NB4 (cell line): ENCODE data around the gene EML3.

ENCODE experiments used
- POLR2A ChIP-seq: IDR thresholded peaks from 2 replicates; pipeline ENCODE4 v1.6.1; 2011; ENCODE audit warnings: mild to moderate bottlenecking; ENCODE audit not compliant: insufficient read length; ENCODE audit errors: extremely low read depth
- TF ChIP-seq, protein P1 (sequence below): IDR thresholded peaks from one replicate; pipeline ENCODE4 v1.5.1; 2012; ENCODE audit warnings: low read depth, low read length

DNA sequence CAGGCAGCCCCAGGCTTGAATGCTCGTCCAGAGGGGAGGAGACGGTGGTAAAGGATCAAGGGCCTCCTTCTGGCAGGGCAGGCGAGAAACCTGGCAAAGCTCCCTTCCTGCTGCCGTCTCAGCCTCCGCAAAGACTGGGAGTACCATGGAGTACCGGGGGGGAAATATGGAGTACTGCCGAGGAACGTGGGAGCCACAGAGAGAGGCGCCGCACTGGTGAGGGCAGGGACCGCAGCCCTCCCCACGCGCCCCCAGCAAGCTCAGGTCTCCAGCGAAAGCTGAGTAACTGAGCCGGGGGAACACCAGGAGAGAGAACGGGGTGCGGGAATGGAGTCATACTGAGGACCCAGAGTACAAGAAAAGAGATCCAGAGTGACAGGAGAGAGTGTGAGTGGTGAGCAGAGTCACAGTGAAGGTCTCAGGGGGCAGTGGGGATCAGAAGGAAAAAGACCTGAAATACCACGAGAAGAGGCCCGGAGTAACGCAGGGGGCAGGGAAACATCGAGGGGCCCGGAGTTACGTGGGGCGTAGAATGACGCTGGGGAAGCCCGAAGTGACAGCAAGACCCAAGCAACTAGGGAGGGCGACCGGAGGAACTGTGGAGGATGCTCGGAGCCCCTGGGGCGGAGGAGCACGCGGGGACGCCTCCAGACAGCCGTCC lies 740 bp downstream of the EML3 start:
- peak; percentile 21 for TF ChIP-seq POLR2A
- TF ChIP-seq, protein P1, sequence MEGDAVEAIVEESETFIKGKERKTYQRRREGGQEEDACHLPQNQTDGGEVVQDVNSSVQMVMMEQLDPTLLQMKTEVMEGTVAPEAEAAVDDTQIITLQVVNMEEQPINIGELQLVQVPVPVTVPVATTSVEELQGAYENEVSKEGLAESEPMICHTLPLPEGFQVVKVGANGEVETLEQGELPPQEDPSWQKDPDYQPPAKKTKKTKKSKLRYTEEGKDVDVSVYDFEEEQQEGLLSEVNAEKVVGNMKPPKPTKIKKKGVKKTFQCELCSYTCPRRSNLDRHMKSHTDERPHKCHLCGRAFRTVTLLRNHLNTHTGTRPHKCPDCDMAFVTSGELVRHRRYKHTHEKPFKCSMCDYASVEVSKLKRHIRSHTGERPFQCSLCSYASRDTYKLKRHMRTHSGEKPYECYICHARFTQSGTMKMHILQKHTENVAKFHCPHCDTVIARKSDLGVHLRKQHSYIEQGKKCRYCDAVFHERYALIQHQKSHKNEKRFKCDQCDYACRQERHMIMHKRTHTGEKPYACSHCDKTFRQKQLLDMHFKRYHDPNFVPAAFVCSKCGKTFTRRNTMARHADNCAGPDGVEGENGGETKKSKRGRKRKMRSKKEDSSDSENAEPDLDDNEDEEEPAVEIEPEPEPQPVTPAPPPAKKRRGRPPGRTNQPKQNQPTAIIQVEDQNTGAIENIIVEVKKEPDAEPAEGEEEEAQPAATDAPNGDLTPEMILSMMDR = no peak
